Superior temporal gyrus (tissue), 1 donor: ENCODE results near the gene HMG20B.
"Not testable (repeated sequence)": the region's sequence is repeated elsewhere in the genome, so short reads cannot be mapped to it uniquely, and the experiment has no call there.

ENCODE experiments used
- DNase-seq: peaks from one replicate; pipeline ENCODE4 v3.0.0-alpha.2; 2016; ENCODE audit errors: extremely low spot score

Gene HMG20B

DNA sequence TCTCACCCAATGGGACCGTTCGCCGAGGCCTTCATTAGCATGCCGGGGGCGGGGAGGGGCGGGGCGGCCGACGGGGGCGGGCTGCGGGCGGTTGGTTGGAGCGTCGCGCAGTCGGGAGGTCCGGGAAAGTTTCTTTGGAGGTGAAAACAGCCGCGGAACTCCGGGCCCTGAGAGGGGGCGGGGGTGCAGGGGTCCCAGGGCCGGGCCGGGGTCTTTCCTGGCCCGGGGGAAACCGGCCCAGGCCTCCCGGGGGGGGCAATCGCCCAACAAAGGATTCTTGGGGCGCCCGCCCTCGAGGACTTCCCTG, at the start of gene HMG20B:
Gene HMG20B (plus strand): TSS at position 90 of the 307 bp plus-strand sequence. CDS start 366 bp downstream, outside the sequence.
- DNase-seq, result no peak

DNA sequence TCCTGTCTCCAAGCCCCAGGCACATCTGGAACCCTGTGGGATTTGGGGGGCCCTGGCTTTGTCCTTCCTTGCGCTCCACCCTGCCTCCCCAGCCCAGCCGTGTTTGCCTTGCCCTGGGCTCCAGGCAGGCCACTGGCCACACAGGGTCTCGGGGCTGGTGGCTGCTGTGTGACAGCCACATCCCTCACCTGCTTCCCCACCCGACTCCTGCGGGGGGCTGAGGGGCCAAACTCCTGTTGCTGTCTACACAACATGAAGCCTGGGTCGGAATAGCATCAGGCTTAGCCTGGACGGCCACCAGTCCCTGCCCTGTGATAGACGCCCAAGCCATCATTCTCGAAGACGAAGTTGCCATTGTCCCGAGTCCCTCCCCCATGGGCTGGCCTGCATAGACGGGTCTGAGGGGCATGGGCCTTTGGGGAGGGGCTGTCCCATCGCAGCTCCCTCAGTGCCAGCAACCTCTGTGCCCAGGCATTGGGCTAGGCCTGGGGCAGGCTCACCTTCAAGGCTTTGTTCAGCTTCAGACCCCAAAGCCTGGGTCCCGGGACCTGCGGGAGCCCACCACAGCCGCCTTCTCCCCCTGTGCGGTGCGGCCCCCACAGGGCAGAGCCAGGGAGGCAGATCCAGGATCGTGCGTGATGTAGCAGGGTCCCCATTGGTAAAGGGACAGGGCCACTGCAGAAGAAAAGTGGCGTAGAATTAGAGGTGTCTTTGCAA, 49.2 kb upstream of the HMG20B start:
- DNase-seq, result no peak

DNA sequence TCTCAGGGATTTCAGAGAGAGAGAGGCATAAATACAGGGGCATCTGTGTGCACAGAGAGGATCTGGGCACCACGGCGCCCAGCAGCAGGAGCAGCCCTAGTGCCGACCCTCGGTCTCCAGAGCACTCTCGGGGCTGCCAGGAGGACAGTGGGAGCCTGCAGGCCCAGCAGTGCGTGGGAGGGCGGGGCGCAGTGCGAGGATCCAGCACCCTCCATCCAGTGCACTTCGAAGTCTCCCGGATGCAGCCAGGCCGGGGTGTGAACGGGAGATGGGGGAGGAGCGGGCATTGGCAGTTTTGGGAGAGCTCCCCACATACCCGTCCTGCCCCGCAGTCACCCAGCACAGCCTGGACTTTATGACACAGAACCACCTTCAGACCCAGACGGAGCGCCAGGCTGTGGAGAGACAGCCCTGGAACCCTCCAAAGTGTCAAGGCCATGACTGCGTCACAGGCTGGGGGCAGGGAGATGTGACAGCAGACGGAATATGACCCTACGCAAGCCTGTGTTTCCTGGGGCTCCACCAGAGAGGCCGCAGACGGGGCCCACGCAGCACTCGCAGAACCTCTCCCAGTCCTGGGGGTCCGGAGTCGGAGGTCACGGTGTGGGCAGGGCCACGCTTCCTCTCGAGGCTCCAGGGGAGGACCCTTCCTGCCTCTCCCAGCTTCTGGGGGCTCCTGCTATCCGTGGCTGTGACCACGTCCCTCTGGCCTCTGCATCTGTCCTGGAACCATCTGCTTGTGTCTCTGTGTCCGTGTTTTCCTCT, 48.5 kb upstream of the HMG20B start:
- DNase-seq, result no peak

DNA sequence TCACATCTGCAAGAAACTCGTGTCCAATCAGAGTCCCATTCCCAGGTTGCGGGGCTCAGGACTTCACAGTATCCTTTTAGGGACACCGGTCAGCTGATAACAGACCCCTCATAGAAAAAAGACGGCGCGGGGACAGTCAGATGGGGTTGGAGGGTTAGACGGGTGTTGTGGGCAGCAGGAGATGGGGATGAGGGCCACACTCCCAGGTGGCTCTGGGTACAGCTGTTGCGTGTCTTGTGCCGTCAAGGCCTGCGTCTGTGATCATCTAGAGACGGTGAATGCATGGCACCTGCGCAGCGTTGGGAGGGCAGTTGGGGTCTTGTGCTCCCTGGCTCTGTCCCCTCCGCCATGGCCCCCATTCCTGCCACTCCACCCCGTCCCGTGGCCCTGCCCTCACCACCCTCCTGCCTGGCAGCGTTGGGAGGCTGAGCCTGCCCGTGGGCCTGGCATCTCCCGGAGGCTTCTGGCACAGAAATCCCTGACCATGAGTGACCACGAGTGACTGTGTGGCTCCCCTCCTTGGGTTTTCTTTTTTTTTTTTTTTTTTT, 47.8 kb upstream of the HMG20B start:
- DNase-seq, result no peak

DNA sequence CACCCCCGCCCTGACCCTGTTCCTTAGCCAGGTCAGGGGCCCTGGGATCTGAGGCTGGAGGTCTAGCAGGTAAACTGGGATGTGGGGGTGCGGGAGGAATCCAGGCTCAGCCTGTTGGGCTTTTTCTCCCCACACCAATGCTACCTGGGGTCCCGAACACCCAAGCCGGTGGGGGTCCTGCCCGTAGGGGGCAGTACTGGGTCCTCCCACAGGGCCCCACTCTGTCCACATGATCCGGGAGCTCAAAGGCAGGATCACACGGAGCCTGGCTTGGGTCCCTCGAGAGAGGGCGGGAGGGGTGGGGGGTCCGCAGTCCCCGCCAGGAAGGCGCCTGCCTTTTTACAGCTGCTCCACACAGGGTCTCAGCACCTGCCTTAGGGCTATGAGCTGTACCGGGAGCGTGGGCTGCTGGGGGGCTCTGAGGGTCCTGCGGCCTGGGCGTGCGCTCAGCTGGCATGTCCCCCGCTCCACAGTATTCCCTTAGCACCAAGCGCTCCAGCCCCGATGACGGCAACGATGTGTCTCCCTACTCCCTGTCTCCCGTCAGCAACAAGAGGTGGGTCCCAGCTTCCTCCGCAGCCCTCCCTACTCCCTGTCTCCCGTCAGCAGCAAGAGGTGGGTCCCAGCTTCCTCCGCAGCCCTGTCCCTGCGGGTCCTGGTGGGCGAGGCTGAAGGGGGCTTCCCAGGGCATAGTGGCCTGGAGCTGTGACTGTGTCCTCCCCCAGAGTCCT, 46.1 kb upstream of the HMG20B start:
- DNase-seq, result no peak

DNA sequence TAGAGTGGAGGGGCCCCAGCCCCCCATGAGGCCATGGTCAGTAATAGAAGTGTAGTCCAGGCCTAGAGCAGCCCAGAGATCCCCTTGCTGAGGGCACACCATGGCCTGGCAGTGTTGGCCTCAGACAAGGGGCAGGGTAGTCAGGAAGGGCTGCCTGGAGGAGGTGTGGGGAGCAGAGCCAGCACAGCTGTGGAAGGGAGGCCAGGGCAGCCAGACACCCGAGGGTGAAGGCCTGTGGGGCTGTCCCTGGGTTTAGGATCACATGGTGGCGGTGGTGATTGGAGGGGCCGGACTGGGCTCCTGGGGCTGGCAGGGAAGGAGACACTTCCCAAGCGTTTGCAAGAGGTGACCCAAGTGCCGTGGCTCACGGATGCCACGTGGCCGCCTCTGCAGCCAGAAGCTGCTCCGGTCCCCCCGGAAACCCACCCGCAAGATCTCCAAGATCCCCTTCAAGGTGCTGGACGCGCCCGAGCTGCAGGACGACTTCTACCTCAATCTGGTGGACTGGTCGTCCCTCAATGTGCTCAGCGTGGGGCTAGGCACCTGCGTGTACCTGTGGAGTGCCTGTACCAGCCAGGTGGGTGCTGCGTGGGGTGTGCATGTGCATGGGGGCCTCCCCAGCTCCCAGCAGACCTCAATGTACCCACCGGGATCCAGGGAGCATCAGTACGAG, 45.4 kb upstream of the HMG20B start:
- no peak for DNase-seq

DNA sequence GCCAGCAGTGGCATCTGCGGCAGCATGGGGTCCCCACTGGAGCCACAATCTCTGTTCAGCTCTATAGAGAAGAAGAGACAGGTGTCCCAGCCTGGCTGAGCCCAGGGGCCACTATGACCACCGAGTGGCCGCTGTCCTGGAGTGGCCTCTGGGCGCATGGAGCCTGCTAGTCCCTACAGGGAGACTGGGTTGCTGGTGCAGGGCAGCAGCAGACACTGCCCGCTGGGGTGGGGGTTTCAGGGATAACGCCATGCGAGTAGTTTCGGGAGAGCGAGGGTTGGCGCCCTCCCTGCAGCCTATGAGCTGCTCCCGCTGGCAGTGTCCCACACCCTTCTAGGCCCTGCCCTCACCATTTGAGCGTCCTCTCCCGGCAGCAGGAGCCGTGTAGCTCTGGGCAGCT, 44.7 kb upstream of the HMG20B start:
- no peak for DNase-seq

DNA sequence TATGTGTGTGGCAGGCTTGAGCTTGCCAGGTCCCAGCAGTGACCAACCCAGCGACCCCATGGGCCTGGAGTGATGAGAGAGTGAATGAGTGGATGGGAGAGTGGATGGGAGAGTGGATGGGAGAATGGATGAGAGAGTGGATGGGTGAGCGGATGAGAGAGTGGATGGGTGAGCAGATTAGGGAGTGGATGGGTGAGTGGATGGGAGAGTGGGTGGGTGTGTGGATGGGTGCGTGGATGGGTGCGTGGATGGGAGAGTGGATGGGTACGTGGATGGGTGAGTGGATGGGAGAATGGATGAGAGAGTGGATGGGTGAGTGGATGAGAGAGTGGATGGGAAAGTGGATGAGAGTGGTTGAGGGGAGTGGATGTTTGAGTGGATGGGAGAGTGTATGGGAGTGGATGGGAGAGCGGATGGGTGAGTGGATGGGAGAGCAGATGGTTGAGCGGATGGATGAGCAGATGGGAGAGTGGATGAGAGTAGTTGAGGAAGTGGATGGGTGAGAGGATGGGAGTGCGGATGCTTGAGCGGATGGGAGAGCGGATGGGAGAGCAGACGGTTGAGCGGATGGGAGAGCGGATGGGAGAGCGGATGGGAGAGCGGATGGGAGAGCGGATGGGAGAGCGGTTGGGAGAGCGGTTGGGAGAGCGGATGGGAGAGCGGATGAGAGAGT, 44.1 kb upstream of the HMG20B start:
- DNase-seq, result no peak

DNA sequence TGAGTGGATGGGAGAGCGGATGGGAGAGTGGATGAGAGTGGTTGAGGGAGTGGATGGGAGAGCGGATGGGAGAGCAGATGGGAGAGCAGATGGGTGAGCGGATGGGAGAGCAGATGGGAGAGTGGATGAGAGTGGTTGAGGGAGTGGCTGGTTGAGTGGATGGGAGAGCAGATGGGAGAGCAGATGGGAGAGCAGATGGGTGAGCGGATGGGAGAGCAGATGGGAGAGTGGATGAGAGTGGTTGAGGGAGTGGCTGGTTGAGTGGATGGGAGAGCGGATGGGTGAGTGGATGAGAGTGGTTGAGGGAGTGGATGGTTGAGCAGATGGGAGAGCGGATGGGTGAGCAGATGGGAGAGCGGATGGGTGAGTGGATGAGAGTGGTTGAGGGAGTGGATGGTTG, 43.4 kb upstream of the HMG20B start:
- DNase-seq, result not testable (repeated sequence)

DNA sequence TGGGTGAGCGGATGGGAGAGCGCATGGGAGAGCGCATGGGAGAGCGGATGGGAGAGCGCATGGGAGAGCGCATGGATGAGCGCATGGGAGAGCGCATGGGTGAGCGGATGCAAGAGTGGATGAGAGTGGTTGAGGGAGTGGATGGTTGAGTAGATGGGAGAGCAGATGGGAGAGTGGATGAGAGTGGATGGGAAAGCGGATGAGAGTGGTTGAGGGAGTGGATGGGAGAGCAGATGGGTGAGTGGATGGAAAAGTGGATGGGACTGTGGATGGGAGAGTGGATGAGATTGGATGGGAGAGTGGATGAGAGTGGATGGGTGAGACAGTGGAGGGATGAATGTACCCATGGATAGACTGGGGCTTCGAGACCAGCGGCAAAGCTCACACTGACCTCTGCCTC, 42.4 kb upstream of the HMG20B start:
- DNase-seq, result no peak

DNA sequence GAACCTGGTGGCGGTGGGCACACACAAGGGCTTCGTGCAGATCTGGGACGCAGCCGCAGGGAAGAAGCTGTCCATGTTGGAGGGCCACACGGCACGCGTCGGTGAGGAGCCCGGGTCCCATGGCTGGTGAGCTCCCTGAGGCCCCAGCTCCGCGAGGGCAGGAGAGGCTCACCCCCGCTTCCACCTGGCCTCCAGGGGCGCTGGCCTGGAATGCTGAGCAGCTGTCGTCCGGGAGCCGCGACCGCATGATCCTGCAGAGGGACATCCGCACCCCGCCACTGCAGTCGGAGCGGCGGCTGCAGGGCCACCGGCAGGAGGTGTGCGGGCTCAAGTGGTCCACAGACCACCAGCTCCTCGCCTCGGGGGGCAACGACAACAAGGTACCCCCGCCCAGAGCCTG, 41.0 kb upstream of the HMG20B start:
- no peak for DNase-seq

DNA sequence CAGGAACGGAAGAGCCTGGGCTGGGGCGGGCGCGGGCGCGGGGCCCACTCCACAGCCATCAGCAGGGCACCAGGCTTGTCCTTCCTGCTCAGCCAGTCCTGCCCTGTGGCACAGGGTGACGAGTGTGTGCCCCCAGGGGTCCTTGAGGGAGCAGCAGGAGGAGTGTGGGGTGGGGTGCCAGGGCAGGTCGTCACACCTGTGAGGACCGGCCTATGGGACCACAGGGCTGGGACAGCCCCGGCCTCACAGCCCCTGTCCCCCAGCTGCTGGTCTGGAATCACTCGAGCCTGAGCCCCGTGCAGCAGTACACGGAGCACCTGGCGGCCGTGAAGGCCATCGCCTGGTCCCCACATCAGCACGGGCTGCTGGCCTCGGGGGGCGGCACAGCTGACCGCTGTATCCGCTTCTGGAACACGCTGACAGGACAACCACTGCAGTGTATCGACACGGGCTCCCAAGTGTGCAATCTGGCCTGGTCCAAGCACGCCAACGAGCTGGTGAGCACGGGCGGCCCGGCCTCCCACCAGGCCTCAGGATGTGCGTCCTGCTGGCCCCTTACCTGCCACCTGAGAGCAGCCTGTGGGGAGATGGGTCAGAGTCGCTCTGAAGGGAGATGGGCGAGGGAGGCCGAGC, 40.5 kb upstream of the HMG20B start:
- no peak for DNase-seq

DNA sequence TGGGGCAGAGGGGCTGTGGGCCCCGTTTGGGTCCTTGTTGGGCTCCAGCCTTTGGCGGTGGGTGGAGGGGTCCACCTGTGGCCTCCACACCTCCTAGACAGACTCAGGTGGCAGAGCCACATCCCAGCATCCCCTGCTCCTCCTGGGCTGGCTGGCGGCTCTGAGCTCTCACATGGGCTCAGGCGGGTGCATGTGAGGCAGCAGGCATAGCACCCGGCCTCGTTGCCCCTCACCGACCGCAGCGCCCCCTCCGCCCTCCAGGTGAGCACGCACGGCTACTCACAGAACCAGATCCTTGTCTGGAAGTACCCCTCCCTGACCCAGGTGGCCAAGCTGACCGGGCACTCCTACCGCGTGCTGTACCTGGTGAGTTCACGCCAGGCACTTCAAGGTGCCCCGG, 39.7 kb upstream of the HMG20B start:
- DNase-seq, result no peak

DNA sequence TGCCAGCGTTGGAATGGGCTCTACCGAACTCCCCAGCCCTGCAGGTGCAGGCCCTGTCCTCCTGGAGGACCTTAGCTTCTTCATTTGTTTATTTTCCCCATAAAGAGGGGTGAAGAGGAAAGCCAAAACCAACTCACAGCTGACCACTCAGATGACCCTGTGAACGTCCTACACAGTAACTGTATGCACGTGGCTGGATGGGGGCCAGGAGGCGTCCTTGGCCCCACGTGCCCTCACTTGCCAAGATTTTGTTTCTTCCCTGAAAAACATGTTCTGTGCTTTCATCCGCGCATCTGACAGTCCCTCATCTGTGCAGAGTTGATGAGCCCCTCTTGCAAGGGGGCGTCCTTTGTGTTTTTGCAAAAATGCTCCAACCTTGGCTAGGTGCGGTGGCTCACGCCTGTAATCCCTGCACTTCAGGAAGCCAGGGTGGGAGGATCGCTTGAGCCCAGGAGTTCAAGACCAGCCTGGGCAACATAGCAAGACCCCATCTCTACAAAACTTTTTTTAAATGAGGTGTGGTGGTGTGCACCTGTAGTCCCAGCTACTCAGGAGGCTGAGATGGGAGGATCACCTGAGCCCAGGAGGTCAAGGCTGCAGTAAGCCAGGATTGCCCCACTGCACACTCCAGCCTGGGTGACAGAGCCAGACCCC, 39.1 kb upstream of the HMG20B start:
- no peak for DNase-seq

DNA sequence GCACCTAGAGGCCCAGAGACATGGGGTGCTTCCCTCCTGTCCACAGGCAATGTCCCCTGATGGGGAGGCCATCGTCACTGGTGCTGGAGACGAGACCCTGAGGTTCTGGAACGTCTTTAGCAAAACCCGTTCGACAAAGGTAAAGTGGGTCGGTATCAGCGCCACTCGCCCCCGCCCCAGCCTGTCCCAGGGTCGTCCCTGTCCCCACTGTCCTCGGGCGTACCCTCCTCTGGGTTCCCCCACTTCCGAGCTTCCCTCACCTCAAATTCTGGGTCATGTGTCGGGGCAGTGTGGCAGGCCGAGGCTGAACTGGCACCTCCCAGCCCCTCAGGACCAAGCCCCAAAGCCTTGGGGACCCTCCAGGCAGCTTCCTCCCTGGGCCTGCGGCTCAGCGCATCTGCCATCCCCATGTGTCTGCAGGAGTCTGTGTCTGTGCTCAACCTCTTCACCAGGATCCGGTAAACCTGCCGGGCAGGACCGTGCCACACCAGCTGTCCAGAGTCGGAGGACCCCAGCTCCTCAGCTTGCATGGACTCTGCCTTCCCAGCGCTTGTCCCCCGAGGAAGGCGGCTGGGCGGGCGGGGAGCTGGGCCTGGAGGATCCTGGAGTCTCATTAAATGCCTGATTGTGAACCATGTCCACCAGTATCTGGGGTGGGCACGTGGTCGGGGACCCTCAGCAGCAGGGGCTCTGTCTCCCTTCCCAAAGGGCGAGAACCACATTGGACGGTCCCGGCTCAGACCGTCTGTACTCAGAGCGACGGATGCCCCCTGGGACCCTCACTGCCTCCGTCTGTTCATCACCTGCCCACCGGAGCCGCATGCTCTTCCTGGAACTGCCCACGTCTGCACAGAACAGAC, 38.1 kb upstream of the HMG20B start:
- no peak for DNase-seq

DNA sequence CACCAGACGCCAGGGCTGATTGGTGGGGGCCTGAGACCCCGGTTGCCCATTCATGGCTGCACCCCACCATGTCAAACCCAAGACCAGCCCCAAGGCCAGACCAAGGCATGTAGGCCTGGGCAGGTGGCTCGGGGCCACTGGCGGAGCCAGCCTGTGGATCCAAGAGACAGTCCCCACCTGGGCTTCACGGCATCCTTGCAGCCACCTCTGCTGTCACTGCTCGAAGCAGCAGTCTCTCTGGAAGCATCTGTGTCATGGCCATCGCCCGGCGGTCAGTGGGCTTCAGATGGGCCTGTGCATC, 37.6 kb upstream of the HMG20B start:
- no peak for DNase-seq

DNA sequence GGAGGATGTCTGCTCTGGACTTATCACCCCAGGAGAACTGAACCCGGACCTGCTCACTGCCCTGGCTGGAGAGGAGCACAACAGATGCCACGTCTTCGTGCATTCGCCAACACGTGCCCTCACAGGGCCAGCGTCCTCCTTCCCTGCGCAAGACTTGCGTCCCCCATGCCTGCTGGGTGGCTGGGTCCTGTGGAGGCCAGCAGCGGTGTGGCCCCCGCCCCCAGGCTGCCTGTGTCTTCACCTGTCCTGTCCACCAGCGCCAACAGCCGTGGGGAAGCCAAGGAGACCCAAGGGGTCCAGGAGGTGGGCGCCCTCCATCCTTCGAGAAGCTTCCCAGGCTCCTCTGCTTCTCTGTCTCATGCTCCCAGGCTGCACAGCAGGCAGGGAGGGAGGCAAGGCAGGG, 37.2 kb upstream of the HMG20B start:
- DNase-seq, result no peak

DNA sequence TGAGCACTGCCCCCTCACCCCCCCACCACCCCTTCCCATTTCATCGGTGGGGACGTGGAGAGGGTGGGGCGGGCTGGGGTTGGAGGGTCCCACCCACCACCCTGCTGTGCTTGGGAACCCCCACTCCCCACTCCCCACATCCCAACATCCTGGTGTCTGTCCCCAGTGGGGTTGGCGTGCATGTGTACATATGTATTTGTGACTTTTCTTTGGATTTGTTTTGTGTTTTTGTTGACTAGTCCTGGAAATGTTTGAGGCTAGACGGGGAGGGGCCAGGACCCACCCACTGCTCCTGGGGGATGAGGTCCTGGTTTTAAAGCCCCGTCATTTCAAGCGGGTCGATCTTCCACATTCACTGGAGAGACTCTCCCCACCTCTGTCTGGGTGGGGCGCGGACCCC, 36.8 kb upstream of the HMG20B start:
- no peak for DNase-seq

DNA sequence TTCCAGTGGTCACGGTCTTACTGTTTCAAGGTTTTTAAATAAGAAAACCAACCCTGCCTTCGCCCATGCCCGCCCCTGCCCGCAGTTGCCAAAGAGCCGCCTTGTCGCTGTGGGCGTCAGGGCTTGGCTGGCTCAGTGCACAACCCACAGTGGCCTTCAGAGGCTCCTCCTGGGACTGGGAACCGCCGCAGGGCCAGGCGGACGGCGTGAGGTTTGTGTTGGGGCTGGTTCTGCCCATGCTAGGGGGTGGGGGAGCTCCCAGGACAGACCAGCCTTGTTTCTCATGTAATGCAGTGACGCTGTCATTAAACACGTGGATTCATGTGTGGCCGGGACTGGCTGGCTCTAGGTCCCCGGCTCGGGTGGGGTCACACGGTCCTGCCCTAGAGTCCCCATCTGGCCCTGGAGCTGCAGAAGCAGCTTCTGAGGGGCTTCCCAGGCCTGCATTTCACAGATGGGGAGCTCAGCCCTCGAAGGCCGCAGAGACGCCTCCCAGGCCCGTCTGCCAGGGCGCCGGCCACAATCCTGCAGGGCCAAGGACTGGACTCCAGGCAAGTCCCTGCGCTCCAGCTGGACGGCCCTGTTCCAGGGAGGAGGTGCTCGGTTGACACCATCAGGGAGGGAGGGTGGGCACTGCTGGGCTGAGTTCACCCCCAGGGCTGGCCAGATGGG, 36.2 kb upstream of the HMG20B start:
- peak; percentile 79 for DNase-seq
